ENCODE results near the gene HOXD8.

HOXD8 gene

DNA sequence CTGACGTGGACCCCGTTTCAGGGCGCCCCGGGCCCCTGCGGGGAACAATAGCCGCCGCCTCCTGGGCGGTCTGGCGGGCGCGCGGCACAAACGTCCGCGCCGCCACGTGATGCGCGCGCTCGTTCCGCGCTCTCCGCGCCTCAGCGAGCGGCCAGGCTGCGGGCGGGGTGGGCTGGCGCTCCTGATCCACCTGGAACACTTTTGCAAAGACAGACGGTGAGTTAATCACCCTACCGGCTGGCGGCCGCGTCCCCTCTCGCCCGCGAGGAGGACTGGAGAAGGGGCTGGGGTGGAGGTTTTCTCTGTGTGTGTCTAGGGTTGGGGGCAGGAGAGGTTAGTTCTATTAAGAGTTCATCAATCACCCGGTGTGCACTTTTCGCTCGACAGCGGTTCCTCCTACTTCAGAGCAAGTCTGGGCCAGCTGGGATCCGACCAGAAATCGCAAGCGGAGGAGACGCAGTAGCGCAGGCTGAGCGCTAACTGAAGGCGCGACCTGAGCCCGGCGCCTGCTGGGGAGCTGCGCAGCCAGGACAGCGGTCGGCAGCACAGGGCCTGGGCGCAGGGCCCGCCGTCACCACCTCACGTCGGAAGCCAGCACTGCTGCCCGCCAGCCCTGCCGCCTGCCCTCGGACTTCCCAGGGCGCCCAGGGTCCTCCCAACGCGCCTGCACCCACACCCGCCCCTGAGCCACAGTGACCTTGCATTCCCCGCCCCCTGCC is 48.7 kb downstream of the HOXD8 start:
- ChIA-PET CTCF (no interaction called here), POLR2A (interaction anchor here (1.5 kb wide), 1 partner anchor 9 kb away, joined by 3 read pairs; no protein-coding TSS in a partner anchor)
- no peak for TF ChIP-seq ARNT (IDR thresholded peaks at IDR 0.05)
- no peak for TF ChIP-seq SUZ12 (IDR thresholded peaks at IDR 0.05)
- TF ChIP-seq FOXA1 (IDR thresholded peaks at IDR 0.05) = no peak
- no peak for TF ChIP-seq FOXK2 (IDR thresholded peaks at IDR 0.05)
- TF ChIP-seq SP1 (IDR thresholded peaks at IDR 0.05) = no peak
- TF ChIP-seq, protein P1, sequence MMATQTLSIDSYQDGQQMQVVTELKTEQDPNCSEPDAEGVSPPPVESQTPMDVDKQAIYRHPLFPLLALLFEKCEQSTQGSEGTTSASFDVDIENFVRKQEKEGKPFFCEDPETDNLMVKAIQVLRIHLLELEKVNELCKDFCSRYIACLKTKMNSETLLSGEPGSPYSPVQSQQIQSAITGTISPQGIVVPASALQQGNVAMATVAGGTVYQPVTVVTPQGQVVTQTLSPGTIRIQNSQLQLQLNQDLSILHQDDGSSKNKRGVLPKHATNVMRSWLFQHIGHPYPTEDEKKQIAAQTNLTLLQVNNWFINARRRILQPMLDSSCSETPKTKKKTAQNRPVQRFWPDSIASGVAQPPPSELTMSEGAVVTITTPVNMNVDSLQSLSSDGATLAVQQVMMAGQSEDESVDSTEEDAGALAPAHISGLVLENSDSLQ (IDR thresholded peaks at IDR 0.05) = no peak
- TF ChIP-seq CTBP1 (IDR thresholded peaks at IDR 0.05; ENCODE audit: borderline replicate concordance) = no peak
- no peak for TF ChIP-seq ELF4 (IDR thresholded peaks at IDR 0.05)
- no peak for TF ChIP-seq BHLHE40 (IDR thresholded peaks at IDR 0.05; ENCODE audit: borderline replicate concordance)
- TF ChIP-seq LEF1 (IDR thresholded peaks at IDR 0.05; ENCODE audit: borderline replicate concordance) = no peak
- no peak for TF ChIP-seq ZNF384 (IDR thresholded peaks at IDR 0.05)
- no peak for TF ChIP-seq TARDBP (IDR thresholded peaks at IDR 0.05)
- no peak for TF ChIP-seq L3MBTL2 (conservative IDR thresholded peaks at IDR 0.05)
- TF ChIP-seq FOXM1 (IDR thresholded peaks at IDR 0.05; ENCODE audit: borderline replicate concordance) = no peak
- no peak for TF ChIP-seq NFRKB (IDR thresholded peaks at IDR 0.05)
- no peak for TF ChIP-seq HDGF (IDR thresholded peaks at IDR 0.05; ENCODE audit: borderline replicate concordance)
- no peak for DNase-seq (ENCODE audit: extremely low spot score)

DNA sequence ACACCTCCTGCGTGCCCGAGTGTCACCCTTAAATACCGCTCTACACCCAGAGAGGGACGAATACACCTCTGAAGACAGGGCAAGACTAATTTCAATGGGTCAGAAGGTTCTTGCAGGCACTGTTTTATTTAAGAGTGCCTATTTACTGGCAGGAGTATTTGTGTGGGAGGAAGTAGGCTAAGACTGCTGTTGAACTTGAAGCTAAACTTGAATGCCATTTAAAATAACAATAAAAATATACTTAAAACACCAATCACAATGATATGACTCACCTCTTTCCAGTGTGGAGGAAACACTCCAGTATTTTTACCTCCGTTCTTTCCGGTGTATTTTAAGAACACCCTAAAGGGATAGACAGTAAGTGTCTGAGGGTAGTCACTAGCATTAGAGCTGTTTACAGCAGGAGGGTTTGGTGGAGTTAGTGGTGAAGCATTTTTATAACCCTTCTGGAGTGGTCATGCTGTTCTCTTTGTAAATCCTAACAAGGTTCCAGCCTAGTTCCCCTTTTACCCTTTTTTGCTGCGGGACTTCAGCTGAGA is 49.3 kb downstream of the HOXD8 start:
- ChIA-PET POLR2A (interaction anchor here (1.5 kb wide), 1 partner anchor 9 kb away, joined by 3 read pairs; no protein-coding TSS in a partner anchor), CTCF (no interaction called here)
- TF ChIP-seq TARDBP (IDR thresholded peaks at IDR 0.05) (no peak), HDGF (IDR thresholded peaks at IDR 0.05; ENCODE audit: borderline replicate concordance) (no peak), CTBP1 (IDR thresholded peaks at IDR 0.05; ENCODE audit: borderline replicate concordance) (no peak), ELF4 (IDR thresholded peaks at IDR 0.05) (no peak), L3MBTL2 (conservative IDR thresholded peaks at IDR 0.05) (no peak), NFRKB (IDR thresholded peaks at IDR 0.05) (no peak), SUZ12 (IDR thresholded peaks at IDR 0.05) (no peak), SP1 (IDR thresholded peaks at IDR 0.05) (no peak), FOXK2 (IDR thresholded peaks at IDR 0.05) (no peak), ZNF384 (IDR thresholded peaks at IDR 0.05) (no peak), LEF1 (IDR thresholded peaks at IDR 0.05; ENCODE audit: borderline replicate concordance) (no peak), ARNT (IDR thresholded peaks at IDR 0.05) (no peak), BHLHE40 (IDR thresholded peaks at IDR 0.05; ENCODE audit: borderline replicate concordance) (no peak), FOXM1 (IDR thresholded peaks at IDR 0.05; ENCODE audit: borderline replicate concordance) (no peak), FOXA1 (IDR thresholded peaks at IDR 0.05) (no peak)
- TF ChIP-seq, protein P1 (IDR thresholded peaks at IDR 0.05) = no peak
- DNase-seq (ENCODE audit: extremely low spot score) = no peak

DNA sequence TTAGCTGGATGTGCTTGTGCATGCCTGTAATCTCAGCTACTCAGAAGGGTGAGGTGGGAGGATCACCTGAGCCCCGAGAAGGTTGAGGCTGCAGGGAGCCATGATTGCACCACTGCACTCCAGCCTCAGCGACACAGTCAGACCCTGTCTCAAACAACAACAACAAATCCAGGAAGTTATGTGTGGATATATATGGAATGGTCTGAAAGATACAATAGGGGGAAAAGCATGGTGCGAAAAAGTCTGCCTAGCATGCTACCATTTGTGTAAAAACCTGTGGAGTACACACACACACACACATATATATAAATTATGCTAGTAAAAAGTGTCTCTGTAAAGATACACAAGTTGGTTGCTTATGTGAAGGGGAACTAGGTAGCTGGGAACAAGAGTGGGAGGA is 52.0 kb downstream of the HOXD8 start:
- CTCF ChIA-PET = no interaction called here
- POLR2A ChIA-PET = no interaction called here
- TF ChIP-seq SUZ12 (IDR thresholded peaks at IDR 0.05) (no peak), TARDBP (IDR thresholded peaks at IDR 0.05) (no peak), ELF4 (IDR thresholded peaks at IDR 0.05) (no peak), FOXK2 (IDR thresholded peaks at IDR 0.05) (no peak), LEF1 (IDR thresholded peaks at IDR 0.05; ENCODE audit: borderline replicate concordance) (no peak), ZNF384 (IDR thresholded peaks at IDR 0.05) (no peak), FOXA1 (IDR thresholded peaks at IDR 0.05) (no peak), L3MBTL2 (conservative IDR thresholded peaks at IDR 0.05) (no peak), BHLHE40 (IDR thresholded peaks at IDR 0.05; ENCODE audit: borderline replicate concordance) (no peak), CTBP1 (IDR thresholded peaks at IDR 0.05; ENCODE audit: borderline replicate concordance) (no peak), HDGF (IDR thresholded peaks at IDR 0.05; ENCODE audit: borderline replicate concordance) (no peak), ARNT (IDR thresholded peaks at IDR 0.05) (no peak)
- TF ChIP-seq, protein P1 (IDR thresholded peaks at IDR 0.05) = no peak
- no peak for DNase-seq (ENCODE audit: extremely low spot score)
